Measurements from ENCODE around the gene MACF1.

The MACF1 gene

DNA sequence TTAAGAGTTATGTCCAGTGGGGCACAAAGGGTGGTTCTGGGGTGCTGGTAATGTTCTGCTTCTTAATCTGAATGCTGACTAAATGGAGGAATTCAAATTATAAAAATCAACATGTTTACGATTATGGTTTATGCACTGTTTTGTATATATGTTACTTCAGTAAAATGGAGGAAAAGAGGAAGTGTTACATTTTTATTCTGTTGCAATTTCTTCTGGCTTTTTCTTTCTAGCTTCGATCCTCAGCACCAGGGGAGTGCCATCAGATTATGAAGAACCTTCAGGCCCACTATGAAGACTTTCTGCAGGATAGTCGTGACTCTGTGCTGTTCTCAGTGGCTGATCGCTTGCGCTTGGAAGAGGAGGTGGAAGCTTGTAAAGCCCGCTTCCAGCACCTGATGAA, 105.5 kb downstream of the MACF1 start:
- no peak for DNase-seq

DNA sequence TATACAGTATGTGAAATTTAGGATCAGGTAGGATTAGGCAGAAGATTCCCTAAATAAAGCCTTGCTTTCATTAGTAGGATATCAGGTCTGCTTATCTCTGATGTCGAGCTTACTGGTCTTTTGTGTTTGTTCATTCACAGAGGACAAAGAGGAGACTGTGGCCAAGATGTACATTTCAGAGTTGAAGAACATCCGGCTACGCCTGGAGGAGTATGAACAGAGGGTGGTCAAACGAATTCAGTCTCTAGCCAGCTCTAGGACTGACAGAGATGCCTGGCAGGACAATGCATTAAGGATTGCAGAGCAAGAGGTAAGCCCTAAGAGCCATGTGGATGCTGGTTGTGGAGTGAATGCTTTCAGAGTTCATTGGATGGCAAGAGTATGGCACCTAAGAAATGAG, 106.2 kb downstream of the MACF1 start:
- DNase-seq, result no peak

DNA sequence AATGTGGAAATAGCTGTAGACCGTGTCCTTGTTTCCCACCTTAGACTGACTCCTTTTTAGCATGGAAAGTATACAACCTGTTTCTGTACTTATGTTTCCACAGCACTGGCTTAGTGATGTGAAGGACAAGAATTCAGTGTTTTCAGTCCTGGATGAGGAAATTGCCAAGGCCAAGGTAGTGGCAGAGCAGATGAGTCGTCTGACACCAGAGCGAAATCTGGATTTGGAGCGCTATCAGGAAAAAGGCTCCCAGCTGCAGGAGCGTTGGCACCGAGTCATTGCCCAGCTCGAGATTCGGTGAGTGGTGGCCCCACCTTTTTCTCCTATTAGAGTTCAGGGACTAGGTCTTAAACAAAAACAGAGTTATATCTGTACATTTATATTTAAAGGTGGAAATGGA, 112.6 kb downstream of the MACF1 start:
- no peak for DNase-seq

DNA sequence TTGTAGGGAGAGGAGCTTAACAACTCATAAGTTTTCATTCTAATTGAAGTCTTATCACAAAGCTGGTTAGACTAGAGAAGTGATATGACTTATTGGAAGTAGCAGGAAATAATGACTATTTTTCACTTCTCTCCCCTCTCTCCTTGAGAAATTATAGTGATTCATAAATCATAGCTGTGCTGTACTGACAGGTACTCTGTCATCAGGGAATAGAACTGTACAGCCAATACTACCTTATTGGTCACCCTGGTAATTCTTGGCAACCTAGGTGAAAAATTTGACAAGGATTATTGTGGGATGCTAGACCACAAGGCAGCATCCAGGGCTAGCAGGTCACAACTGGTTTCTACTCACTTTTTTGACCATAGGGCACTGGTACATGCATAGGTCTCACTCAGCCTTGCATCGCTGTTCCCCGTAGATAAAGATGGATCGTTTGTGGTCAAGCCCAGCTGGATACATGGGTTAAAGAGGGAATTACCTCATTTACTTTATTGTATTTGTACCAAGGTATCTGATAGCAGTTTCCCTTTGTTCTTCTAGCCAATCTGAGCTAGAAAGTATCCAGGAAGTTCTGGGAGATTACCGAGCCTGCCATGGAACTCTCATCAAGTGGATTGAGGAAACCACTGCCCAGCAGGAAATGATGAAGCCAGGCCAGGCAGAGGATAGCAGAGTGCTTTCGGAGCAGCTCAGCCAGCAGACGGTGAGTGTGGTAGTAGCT, 113.6 kb downstream of the MACF1 start:
- no peak for DNase-seq

DNA sequence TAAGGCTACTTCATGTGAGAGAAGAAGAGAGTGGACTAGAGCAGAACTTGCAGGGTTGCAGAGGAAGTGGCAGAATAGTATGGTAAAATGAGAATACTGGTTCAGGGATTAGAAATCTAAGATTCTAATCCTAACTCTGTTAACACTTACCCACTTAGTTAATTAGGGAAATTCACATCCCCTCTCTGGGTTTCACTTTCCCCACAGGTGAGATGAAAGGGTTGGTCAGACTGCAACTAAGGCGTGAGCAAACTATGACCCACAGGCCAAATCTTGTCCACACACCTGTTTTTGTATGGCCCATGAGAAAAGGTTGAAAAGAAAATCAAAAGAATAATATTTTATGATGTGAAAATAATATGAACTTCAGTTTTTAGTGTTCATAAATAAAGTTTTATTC, 117.5 kb downstream of the MACF1 start:
- DNase-seq, result no peak

DNA sequence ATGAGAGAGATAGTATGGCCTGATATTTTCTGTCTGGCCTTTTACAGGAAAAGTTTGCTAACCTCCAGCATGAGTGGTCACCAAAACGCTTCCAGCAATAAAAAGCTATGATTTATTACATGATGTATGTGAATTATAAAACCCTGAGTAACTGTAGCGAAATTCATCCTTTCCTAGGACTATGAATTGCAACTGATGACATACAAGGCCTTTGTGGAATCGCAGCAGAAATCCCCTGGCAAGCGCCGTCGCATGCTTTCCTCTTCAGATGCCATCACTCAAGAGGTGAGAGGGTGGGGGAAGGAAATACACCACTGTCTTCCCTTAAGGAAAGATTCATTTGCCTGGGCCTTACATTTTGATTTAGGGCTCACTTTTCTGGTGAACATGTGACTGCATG, 117.9 kb downstream of the MACF1 start:
- DNase-seq, result no peak

DNA sequence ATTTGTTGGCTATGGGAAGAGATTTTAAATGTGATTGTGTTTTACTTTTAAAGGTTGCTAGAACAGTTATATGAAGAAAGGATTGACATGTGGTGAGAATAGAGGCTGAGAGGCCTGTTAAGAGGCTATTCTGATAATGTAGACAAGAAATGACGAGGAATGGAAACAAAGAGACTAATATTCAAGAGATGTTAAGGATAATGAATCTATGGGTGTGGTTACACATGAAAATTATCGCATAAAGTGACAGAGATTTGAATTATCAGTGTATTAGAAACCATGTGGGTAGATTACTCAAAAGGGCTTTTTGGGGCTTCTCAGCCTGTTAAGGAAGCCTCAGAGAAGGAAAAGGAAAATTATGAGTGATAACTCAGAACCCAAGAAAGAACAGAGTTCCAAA, 120.4 kb downstream of the MACF1 start:
- DNase-seq, result no peak

DNA sequence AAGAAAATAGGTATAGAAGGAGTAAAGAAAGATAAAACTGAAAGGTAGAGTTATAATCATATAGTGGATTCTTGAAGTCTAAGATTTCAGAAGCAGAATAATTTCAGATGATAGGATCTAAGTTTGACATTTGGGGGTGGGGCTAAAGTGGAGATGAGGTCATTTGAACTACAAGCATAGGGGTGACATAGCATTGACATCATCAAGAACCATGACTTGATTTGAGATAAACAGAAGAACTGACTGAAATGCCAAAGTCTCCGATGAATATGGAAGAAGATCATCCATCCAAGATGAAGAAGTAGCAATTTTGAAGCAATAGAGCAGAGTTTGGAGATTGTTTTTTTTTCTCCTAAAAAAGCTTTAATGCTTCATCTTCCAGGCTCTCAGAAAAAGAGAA, 122.3 kb downstream of the MACF1 start:
- peak; percentile 7 for DNase-seq

DNA sequence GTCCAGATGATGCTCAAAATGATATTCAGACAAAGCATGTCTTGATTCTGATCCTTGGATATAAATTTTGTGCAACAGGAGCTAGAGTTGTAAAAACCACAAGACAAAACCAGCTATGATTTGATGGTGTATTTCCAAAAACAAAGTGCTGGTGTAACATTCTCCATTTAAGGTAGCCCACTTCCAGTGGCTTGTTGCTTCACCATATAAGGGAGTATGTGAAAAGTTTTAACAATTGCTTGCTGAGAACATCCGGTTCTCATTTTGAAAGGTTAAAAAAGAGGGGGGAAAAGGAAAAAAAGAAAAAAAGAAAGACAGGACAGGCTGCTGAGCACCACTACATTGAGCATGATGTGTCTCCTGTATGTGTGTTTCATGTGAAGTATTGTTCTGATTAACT, 123.6 kb downstream of the MACF1 start:
- no peak for DNase-seq

DNA sequence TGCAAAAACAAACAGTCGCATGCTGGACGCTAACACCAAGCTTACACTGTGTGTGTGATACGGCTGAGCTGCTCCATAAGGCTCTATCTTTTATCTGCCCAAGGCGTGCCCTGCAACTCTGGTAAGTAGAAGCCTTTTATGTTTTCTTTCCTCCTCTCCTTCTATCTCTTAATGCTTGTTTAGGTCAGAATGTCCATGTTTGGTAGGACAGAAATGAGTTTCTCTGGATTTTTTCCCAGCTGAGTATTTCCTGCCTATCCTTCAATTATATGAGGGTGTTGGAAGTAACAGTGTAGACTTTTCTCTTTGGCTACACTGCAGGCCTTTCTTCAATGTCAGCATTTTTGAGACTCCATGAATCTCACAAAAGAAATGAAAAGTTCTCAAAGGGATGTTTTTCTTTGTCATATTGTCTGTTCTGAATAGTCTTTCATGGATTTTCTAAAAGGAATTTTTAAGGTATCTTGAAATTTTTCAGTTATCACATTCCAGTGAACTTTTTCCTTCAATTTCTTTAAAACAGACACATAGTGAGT, 124.2 kb downstream of the MACF1 start:
- no peak for DNase-seq

DNA sequence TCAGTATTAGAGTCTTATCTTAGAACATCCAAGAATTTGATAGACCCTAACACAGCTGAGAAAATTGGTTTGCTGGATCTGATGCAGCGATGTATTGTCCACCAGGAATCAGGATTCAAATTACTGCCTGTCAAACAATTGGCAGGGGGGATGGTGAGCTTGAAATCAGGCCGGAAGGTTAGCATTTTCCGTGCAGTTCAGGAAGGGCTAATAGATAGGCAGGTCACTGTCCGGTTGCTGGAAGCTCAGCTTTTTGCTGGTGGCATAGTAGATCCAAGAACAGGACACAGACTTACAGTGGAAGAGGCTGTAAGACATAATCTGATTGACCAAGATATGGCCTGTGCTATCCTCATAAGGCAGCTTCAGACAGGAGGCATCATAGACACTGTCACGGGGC, 127.2 kb downstream of the MACF1 start:
- DNase-seq, result no peak

DNA sequence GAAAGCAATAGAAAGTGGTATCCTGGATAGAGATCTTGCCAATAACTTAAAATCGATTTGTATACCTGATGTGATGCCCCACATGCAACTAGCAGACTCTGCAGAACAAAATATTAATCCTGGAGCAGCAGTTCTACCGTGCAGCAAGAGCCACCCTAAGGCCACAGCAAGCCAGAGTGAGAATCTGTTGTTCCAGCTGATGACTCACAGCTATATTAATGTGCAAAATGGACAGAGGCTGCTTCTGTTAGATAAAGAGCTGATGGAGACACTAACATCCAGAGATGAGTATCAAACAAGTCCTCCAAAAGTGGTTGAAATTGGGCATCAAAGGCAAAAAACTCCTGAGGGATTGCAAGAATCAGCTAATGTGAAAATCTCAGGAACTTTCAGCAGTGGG, 127.8 kb downstream of the MACF1 start:
- DNase-seq, result no peak

DNA sequence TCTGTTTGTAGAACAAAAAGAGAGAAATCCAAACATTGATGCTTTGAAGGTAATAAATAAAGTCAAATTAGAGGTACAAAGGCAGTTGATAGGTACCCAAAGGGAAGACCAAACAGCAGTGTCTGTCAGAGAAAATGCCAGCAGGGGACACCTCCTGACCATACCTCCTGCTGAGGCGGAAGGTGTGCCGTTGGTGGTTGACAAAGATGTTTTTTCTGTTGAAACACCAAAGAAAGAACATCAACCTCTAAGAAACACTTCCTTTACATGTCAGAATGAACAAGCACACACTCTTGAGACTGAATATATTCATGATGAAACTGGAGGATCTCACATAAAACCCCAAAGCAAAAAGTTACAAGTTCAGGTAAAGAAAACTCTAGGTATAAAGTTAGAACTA, 128.3 kb downstream of the MACF1 start:
- DNase-seq, result no peak

DNA sequence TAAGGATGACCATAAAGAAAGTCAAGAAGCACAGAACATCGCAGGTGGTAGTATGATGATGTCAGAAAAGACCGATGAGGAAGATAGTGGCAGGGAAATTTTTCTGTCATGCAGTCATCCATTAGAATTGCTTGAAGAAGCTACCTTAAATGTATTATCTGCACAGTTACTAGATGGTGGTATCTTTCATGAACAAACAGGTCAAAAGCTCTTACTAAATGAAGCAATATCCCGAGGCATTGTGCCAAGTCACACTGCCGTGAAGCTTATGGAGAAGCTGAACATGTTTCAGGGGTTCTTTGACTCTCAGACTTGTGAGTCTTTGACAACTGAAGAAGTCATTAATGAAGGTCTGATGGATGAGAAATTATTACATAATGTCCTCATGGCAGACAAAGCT, 128.8 kb downstream of the MACF1 start:
- no peak for DNase-seq

DNA sequence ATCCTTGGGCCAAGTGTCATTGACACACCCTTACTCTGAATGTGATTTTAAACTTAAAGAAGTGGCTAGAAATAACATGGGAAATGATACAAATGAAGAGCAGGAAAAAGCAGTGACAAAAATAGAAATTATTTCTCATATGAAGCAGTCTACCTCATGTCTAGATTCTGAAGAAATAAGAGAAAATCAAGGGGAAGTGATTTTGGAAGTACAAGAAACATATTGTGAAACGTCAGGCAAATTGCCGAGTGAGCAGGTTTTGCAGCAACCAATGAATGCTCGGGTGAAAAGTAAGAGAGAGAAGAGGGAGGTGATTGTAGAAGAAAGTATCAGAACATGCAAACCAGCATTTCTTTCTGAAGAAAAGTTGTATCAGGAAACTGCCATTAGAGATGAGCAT, 130.7 kb downstream of the MACF1 start:
- no peak for DNase-seq

DNA sequence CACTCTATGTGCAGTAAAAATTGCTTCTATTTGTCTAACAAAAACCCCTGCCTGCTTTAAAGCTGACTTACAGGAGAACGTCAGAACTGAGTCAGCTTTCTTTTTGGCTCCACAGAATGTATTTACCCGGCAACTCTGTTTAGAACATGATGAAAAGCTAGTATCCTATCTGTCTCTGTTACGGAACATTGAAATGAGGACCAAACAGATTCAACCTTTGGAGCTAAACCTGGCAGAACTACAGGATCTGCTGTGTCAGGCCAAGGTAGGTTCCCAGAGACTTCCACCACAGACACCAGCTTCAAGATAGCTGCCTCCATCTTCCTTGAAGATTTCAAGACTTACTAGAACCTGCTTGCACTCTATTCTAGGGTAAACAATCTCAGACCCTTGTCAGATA, 132.6 kb downstream of the MACF1 start:
- DNase-seq, result no peak

DNA sequence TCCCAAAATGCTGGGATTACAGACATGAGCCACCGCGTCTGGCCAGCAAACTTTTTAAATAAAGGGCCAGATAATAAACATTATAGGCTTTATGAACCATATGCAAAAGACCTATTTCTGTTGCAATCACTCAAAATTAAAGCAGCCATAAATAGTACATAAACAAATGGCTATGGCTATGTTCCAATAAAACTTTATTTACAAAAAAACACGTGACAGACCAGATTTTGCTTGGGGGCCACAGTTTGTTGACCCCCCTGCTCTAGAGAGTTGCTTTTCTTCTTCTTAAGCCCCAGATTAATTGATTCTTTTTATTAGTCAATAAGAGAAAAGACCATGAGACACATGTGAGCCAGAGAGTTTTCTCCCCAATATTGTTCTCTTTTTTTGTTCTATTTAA, 138.3 kb downstream of the MACF1 start:
- DNase-seq, result no peak

DNA sequence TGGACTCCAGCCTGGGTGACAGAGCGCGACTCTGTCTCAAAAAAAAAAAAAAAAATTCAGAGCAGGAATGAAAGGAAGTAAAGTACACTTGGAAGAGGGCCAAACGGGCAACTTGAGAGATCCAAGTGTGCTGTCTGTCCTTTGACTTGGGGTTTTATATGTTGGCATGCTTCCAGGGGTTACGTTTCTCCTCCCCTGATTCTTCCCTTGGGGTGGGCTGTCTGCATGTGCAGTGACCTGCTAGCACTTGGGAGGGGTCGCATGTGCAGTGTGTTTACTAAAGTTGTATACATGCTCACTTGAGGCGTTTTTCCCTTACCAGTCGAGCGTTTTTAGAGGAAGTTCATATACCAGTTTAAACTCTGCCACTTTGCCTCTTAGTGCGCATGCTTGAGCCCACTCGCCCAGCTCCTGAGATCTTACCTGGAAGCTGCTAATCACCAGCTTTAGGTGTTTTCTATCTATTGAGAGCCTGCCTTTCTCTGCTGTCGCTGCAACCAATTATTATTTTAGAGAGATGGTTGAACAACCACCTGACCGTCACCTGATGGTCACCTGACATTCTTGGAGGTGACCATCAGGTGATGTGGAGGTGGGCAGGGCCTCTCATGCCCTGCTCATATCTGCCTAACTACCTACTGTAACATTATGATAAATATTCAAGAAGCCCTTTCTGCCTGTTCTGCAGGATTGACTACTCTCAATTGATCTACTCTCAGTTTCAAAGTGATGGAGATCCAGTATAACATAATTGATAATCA, 140.1 kb downstream of the MACF1 start:
- no peak for DNase-seq

DNA sequence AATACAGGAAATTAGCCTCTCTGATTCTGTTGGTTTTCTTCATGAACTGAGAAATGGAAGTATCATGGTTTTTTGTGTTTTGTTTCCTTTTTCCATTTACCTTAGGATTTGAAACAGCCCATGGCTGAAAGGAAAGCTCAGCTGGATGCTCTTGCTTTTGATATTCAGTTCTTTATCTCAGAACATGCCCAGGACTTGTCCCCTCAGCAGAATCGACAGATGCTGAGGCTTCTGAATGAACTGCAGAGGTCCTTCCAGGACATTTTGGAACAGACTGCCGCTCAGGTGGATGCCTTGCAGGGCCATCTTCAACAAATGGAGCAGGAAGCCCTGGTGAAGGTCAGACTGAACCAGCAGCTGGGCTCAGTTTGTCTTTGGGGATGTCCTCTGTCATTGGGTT, 142.4 kb downstream of the MACF1 start:
- no peak for DNase-seq

DNA sequence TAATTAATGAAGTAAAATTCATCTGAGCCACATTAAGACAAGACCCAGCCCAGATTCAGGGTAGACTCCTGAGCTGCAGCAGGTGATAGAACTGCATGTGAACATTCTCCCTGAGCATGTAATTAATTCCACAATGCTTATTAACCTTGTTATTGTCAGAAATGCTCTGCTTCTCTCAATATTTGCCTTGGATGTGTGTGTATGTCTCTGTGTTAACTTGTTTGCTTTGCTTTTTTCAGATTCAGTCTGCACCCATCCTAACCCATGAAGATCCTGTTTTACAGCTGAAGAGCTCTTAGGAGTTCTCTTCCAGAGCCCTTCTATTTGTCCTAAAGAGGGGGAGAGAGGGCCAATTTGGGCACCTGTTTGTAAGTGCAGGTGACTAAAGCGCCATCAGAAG, 143.8 kb downstream of the MACF1 start:
- DNase-seq, result no peak

DNA sequence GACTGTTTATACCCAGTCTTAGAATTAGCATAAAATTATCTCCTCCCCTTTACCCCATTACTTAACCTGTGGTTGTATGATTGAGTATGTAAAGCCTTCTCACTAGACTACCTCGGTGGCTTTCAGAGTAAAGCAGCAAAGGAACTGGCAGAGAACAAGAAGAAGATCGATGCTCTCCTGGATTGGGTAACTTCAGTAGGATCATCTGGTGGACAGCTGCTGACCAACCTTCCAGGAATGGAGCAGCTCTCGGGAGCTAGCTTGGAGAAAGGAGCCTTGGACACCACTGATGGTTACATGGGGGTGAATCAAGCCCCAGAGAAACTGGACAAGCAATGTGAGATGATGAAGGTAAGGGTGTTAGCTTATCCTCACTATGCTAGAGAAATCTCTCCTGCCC, 148.4 kb downstream of the MACF1 start:
- DNase-seq, result peak; percentile 38

DNA sequence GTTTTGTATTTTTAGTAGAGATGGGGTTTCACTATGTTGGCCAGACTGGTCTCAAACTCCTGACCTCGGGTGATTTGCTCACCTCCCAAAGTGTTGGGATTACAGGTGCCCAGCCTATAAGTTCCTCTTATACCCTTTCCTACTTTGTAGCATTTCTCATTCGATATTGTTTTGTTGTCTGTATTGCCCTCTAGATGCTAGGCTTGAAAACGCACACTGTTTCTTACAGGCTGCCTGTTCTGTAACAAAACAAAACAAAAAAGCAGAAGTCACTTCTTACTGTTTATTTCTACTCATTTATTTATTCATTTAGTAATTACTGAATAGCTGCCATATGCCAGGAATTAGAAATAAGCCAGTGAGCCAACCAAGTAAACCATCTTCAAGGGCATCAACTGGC, 150.1 kb downstream of the MACF1 start:
- no peak for DNase-seq

DNA sequence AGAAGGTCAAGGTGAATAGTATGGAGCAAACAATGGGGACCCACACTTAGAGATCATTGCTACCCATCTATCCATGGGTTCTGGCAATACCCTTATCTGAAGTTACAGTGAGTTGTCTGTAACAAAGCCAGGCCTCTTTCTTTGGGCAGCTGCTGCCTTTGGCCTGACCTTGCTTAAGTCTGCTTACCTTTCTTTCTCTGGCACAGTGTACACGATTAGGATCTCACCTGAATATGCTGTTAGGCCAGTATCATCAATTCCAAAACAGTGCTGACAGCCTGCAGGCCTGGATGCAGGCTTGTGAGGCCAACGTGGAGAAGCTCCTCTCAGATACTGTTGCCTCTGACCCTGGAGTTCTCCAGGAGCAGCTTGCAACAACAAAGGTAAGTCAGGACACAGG, 154.0 kb downstream of the MACF1 start:
- no peak for DNase-seq

DNA sequence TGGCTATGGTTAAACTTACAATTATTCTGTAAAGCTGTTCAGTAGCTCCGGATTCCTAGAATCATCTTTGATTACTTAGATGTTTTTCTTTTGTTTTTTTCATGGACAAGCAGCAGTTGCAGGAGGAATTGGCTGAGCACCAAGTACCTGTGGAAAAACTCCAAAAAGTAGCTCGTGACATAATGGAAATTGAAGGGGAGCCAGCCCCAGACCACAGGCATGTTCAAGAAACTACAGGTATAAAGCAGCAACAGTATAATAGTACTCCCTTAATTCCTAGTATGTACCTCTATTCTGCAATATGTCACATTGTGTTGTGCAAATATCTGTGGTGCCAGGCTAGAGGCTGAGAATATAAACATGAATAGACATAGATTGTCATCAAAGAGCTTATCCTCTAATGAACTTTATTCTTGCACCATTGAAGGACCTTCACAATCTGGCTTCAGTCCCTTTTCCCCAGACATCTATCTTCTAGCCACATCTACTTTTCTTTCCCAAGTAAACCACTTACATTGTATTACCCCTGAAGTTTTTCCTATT, 154.6 kb downstream of the MACF1 start:
- DNase-seq, result no peak
